AG08395 (cell line): ENCODE measurements around the gene CORO1C.

ENCODE experiments used
- DNase-seq: peaks from one replicate; pipeline ENCODE4 v3.0.0; 2012; ENCODE audit warnings: mixed read lengths, low spot score

The CORO1C gene

GRCh38 chr12:108615918-108616317 lies 115.4 kb downstream of the CORO1C start:
- DNase-seq: no peak

GRCh38 chr12:108614639-108615038 lies 116.7 kb downstream of the CORO1C start:
- DNase-seq: no peak

GRCh38 chr12:108614041-108614440 lies 117.3 kb downstream of the CORO1C start:
- DNase-seq: no peak

GRCh38 chr12:108613548-108613947 lies 117.8 kb downstream of the CORO1C start:
- no peak for DNase-seq

GRCh38 chr12:108612788-108613282 lies 118.5 kb downstream of the CORO1C start:
- no peak for DNase-seq

GRCh38 chr12:108611884-108612415 lies 119.4 kb downstream of the CORO1C start:
- peak; percentile 85 for DNase-seq

GRCh38 chr12:108610856-108611605 lies 120.3 kb downstream of the CORO1C start:
- no peak for DNase-seq

GRCh38 chr12:108610336-108610815 lies 120.9 kb downstream of the CORO1C start:
- DNase-seq: no peak

- DNase-seq: peak; percentile 80
Observed at GRCh38 chr12:108609537-108610335, 121.6 kb downstream of the CORO1C start.

GRCh38 chr12:108608616-108609015 lies 122.7 kb downstream of the CORO1C start:
- DNase-seq: no peak

- no peak for DNase-seq
Observed at GRCh38 chr12:108607981-108608600, 123.2 kb downstream of the CORO1C start.

- DNase-seq: no peak
Observed at GRCh38 chr12:108606492-108606891, 124.8 kb downstream of the CORO1C start.

- no peak for DNase-seq
Observed at GRCh38 chr12:108605690-108606406, 125.5 kb downstream of the CORO1C start.

- DNase-seq: no peak
Observed at GRCh38 chr12:108605000-108605689, 126.2 kb downstream of the CORO1C start.

GRCh38 chr12:108604208-108604941 lies 126.9 kb downstream of the CORO1C start:
- no peak for DNase-seq

- no peak for DNase-seq
Observed at GRCh38 chr12:108603743-108604142, 127.6 kb downstream of the CORO1C start.

GRCh38 chr12:108602976-108603704 lies 128.2 kb downstream of the CORO1C start:
- no peak for DNase-seq

- no peak for DNase-seq
Observed at GRCh38 chr12:108602209-108602705, 129.1 kb downstream of the CORO1C start.

- DNase-seq: no peak
Observed at GRCh38 chr12:108600702-108601007, 130.7 kb downstream of the CORO1C start.
